ENCODE results near the gene NFIA. TPM values are rescaled to one million over a fixed set of nuclear protein-coding genes. Genes with fewer than 3 reads are reported as not detected.

Gene NFIA
- total RNA-seq, 1 donor from 2014 or later = 1.2 TPM

DNA sequence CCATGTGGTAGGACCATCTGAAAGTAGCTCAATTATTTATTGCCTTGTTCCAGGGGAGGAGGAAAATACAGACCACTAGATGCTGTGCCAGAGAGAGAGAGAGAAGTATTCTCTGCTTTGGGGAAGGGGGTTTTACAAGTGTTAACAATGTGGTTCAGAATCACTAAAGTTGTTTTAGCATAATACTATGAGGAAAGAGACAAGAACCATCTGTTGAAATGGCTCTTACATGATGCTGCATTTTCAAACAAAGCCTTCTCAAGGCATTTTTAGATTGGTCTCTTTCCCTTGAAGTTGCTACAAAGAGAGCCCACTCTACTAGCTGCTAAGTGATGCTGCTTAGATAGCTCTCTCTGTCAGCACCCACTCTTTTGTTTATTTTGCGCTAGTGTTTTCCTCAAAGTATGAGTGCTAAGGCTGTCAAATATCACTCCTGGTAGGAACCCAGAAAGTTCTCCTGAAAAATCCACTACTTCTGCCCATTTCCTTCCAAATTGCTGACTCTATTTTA, 255.1 kb downstream of the NFIA start:
- H3K4me1 Mint-ChIP-seq (ENCODE audit: low read depth) = peaks cover 32% of the 10 kb centered on the region
- no peaks in the 10 kb centered on the region for H3K27me3 Mint-ChIP-seq
- no peak for DNase-seq (ENCODE audit: low spot score, unreplicated experiment)
- H3K4me3 Mint-ChIP-seq (ENCODE audit: low read depth) = no peak overlapping the region
- H3K9me3 Mint-ChIP-seq (ENCODE audit: low read depth) = no peaks in the 10 kb centered on the region
- H3K27ac Mint-ChIP-seq = peak overlapping the region; percentile 99
- no peaks in the 10 kb centered on the region for H3K36me3 Mint-ChIP-seq (ENCODE audit: insufficient read depth)
- TF ChIP-seq, protein P1, sequence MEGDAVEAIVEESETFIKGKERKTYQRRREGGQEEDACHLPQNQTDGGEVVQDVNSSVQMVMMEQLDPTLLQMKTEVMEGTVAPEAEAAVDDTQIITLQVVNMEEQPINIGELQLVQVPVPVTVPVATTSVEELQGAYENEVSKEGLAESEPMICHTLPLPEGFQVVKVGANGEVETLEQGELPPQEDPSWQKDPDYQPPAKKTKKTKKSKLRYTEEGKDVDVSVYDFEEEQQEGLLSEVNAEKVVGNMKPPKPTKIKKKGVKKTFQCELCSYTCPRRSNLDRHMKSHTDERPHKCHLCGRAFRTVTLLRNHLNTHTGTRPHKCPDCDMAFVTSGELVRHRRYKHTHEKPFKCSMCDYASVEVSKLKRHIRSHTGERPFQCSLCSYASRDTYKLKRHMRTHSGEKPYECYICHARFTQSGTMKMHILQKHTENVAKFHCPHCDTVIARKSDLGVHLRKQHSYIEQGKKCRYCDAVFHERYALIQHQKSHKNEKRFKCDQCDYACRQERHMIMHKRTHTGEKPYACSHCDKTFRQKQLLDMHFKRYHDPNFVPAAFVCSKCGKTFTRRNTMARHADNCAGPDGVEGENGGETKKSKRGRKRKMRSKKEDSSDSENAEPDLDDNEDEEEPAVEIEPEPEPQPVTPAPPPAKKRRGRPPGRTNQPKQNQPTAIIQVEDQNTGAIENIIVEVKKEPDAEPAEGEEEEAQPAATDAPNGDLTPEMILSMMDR (IDR thresholded peaks at IDR 0.05; ENCODE audit: unreplicated experiment) = no peak

DNA sequence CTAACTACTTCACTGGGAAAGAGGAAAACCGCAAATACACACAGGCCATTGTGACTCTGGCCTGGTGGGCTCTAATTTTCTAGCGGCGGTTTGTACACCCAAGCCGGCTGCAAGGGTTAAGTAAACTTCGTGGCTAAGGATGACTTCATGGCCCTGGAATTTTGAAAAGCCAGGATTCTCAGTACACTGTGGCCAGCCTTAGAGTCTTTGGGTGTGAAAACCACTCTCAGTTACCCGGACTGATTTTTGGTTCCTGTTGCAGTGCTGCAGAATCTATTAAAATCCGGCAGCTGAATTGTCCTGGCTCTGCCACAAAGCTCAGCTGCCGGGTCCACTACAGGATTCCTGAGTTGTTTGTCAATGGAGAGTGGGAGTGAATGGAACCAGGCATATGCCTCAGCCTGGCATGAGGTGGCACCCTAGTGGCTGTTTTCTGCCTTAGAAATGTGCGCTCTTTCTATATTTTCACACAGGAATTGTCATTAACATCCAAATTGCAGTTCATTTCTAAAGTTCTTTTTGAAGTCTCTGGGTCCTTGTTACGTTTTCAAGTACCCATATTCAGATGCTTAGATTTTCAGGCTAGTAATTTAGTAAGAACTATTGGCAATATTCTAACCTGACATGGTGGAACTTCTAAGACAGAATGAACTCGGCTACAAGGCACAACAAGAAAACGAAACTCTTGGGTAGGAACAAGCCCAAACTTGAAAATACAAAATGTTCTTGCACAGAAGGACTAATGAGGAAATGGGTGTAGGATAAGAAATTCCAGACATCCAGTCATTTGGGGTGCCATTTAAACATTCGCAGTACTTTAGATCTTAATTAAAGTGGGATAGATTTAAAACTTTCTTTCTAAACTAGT, 255.9 kb downstream of the NFIA start:
- Mint-ChIP-seq H3K4me1 (ENCODE audit: low read depth) (peaks cover 32% of the 10 kb centered on the region), H3K36me3 (ENCODE audit: insufficient read depth) (no peaks in the 10 kb centered on the region), H3K9me3 (ENCODE audit: low read depth) (no peaks in the 10 kb centered on the region), H3K27ac (peak overlapping the region; percentile 99), H3K27me3 (no peaks in the 10 kb centered on the region), H3K4me3 (ENCODE audit: low read depth) (peak overlapping the region; percentile 38)
- peak; percentile 36 for DNase-seq (ENCODE audit: low spot score, unreplicated experiment)
- TF ChIP-seq, protein P1 (IDR thresholded peaks at IDR 0.05; ENCODE audit: unreplicated experiment) = peak; percentile 63

DNA sequence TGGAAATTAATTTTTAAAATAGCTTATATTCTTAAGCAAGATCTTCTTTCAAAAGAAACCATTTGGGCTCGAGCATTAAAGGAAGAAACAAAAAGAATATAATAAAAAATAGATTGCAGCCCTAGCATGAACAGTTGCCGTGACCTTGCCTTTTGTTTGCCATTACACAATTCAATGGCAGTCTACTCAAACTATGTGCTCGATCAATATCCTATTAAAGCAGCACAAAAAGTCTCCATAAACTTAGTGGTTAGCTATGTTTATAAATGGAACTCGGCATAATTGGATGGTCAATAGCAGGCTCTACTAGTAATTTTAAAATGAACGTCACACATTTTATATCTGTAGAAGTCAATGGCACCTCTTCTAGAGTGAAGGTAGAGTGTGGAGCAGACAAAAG, 256.5 kb downstream of the NFIA start:
- Mint-ChIP-seq H3K4me3 (ENCODE audit: low read depth) (no peak overlapping the region), H3K36me3 (ENCODE audit: insufficient read depth) (no peaks in the 10 kb centered on the region), H3K4me1 (ENCODE audit: low read depth) (peaks cover 38% of the 10 kb centered on the region), H3K27ac (peak overlapping the region; percentile 99), H3K27me3 (no peaks in the 10 kb centered on the region), H3K9me3 (ENCODE audit: low read depth) (no peaks in the 10 kb centered on the region)
- TF ChIP-seq, protein P1 (IDR thresholded peaks at IDR 0.05; ENCODE audit: unreplicated experiment) = no peak
- no peak for DNase-seq (ENCODE audit: low spot score, unreplicated experiment)

DNA sequence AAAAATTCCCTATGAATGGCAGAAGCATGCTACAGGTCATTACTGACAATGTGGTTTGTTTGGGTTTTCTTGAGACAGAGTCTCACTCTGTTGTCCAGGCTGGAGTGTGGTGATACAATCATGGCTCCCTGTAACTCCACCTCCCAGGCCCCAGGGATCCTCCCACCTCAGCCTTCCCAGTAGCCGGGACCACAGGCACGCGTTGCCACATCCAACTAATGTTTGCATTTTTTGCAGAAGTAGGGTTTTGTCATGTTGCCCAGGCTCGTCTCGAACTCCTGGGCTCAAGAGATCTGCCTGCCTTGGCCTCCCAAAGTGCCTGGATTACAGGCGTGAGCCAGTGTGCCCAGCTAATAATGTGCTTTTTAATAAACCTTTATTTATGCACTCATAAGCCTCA, 259.1 kb downstream of the NFIA start:
- no peaks in the 10 kb centered on the region for H3K27me3 Mint-ChIP-seq
- H3K4me1 Mint-ChIP-seq (ENCODE audit: low read depth) = peaks cover 44% of the 10 kb centered on the region
- no peak for DNase-seq (ENCODE audit: low spot score, unreplicated experiment)
- no peak overlapping the region for H3K27ac Mint-ChIP-seq
- no peaks in the 10 kb centered on the region for H3K9me3 Mint-ChIP-seq (ENCODE audit: low read depth)
- H3K36me3 Mint-ChIP-seq (ENCODE audit: insufficient read depth) = no peaks in the 10 kb centered on the region
- no peak overlapping the region for H3K4me3 Mint-ChIP-seq (ENCODE audit: low read depth)
- TF ChIP-seq, protein P1 (IDR thresholded peaks at IDR 0.05; ENCODE audit: unreplicated experiment) = no peak

DNA sequence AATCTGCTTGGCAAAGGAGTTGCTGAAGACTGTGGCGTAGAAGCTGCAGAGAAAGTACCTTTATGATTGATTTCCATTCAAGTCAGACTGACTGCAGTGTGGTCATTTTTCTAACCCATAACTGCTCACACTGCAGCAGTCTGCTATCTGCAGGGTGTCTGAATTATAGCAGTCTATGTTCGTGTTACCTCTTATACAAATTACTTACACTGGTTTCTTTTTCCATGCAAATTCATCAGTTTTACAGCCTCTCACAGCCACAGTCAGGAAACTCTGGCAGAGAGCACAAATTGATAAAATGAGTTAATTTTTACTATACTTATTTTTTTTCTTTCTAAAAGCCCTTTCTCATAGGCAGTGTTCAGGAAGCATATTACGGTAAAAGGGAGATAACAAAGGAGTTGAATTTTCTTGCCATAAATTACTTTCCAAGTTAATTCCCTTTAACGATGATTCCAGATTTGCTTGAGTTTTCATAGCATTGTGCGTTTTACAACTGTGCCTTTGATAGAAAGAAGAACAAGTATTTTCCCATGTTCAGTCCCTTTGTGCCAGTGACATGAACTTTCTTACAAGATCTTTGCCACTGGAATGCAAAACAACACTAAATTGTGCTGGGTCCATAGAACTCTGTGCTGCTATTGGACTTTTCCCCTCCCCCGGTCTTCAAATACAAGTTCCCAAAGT, 261.5 kb downstream of the NFIA start:
- Mint-ChIP-seq H3K9me3 (ENCODE audit: low read depth) (peaks cover 3% of the 10 kb centered on the region), H3K27me3 (no peaks in the 10 kb centered on the region), H3K4me3 (ENCODE audit: low read depth) (no peak overlapping the region), H3K36me3 (ENCODE audit: insufficient read depth) (no peaks in the 10 kb centered on the region), H3K27ac (no peak overlapping the region), H3K4me1 (ENCODE audit: low read depth) (peaks cover 23% of the 10 kb centered on the region)
- no peak for DNase-seq (ENCODE audit: low spot score, unreplicated experiment)
- TF ChIP-seq, protein P1 (IDR thresholded peaks at IDR 0.05; ENCODE audit: unreplicated experiment) = no peak

Measured in progenitor cell of endocrine pancreas (in vitro differentiated cells).